CD4-positive, CD25-positive, alpha-beta regulatory T cell (primary cell): ENCODE measurements around the gene OSBPL8. TPM values are rescaled to one million over a fixed set of nuclear protein-coding genes. Genes with fewer than 3 reads are reported as not detected.

Experiments used
- ATAC-seq, 2 donors: fragments of 150-1000 bp; cut with Tn5 transposase; one replicate each; pipeline ENCODE4 v1.10.0; 2021; ENCODE audit warnings: low read depth in 2 of 2, moderate number of reproducible peaks in 2 of 2, moderate library complexity in 1 of 2
- DNase-seq, 3 donors: peaks; one replicate each; pipeline versions ENCODE4 v3.0.0 to v3.0.0-alpha.2; 2012 to 2022; ENCODE audit warnings: mixed read lengths in 1 of 3
- H3K27ac ChIP-seq: one replicate; pipeline ENCODE4 v1.7.0; 2013; ENCODE audit warnings: mild to moderate bottlenecking, low read length; ENCODE audit not compliant: insufficient read depth, poor library complexity, severe bottlenecking
- H3K27me3 ChIP-seq: one replicate; pipeline ENCODE4 v1.7.0; 2013; ENCODE audit warnings: low read length; ENCODE audit not compliant: control insufficient read depth, insufficient read depth
- H3K36me3 ChIP-seq: one replicate; pipeline ENCODE4 v1.7.0; 2013; ENCODE audit warnings: mild to moderate bottlenecking, low read length, moderate library complexity; ENCODE audit not compliant: control insufficient read depth, insufficient read depth
- H3K4me1 ChIP-seq: 2 replicates; pipeline ENCODE4 v1.7.0; 2013; ENCODE audit warnings: mild to moderate bottlenecking, low read length; ENCODE audit not compliant: insufficient read depth, control insufficient read depth, poor library complexity, severe bottlenecking
- H3K4me3 ChIP-seq: one replicate; pipeline ENCODE4 v1.7.0; 2013; ENCODE audit warnings: low read depth, mild to moderate bottlenecking, low read length, moderate library complexity
- H3K9me3 ChIP-seq, 2 experiments: 1 replicate in 1 of 2; 2 replicates in 1 of 2; pipeline ENCODE4 v1.7.0; 2013; ENCODE audit warnings: low read length in 2 of 2, mild to moderate bottlenecking in 1 of 2, moderate library complexity in 1 of 2; ENCODE audit not compliant: control insufficient read depth in 2 of 2
- H3K27ac Mint-ChIP-seq, 3 donors: one replicate each; pipeline ENCODE4 v1.8.0; 2020 to 2022; ENCODE audit warnings: mild to moderate bottlenecking in 3 of 3, mixed read lengths in 3 of 3, moderate library complexity in 2 of 3
- H3K27me3 Mint-ChIP-seq: one replicate; pipeline ENCODE4 v1.8.0; 2022; ENCODE audit warnings: mild to moderate bottlenecking, mixed read lengths
- H3K36me3 Mint-ChIP-seq: one replicate; pipeline ENCODE4 v1.8.0; 2020; ENCODE audit warnings: mixed read lengths
- H3K4me1 Mint-ChIP-seq, 4 donors: one replicate each; pipeline ENCODE4 v1.8.0; 2020 to 2022; ENCODE audit warnings: mixed read lengths in 4 of 4, mild to moderate bottlenecking in 1 of 4
- H3K4me3 Mint-ChIP-seq, 4 donors: one replicate each; pipeline ENCODE4 v1.8.0; 2020 to 2022; ENCODE audit warnings: mild to moderate bottlenecking in 4 of 4, mixed read lengths in 4 of 4, moderate library complexity in 3 of 4
- H3K9me3 Mint-ChIP-seq, 7 donors: one replicate each; pipeline ENCODE4 v1.8.0; 2020 to 2022; ENCODE audit warnings: mixed read lengths in 7 of 7, mild to moderate bottlenecking in 3 of 7, moderate library complexity in 2 of 7
- polyA plus RNA-seq, 4 donors: library from polyadenylated mRNA; unstranded; fragments of 300-500 nt; fragmentation: Illumina TruSeq; gene quantifications; one replicate each; pipeline ENCODE4 v1.2.3, GENCODE V29; 2021
- total RNA-seq: library from RNA; stranded (reverse); gene quantifications from one replicate; pipeline ENCODE4 v1.2.3, GENCODE V29; 2022

The OSBPL8 gene
- total and polyA plus RNA-seq, 5 donors from 2014 or later, result 129 to 195 (median 172) TPM

DNA sequence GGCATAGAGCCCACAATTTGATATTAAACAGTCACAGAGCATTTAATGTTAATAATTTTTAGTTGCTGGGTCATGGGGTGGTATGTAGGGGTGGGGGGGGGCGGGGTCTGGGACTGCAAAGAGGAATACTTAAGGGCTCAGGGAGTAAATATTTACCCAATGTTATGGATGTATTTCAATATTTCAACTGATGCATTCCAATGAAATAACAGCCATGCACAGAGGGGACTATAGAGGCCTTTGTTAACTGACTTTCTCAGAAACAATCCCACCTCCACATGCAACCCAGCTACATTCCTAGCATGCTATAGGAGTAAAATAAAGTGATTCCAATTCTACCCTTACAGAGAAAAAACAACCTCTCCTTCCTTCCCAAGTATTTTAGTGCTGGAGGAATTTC lies 203.5 kb downstream of the OSBPL8 start:
- Mint-ChIP-seq H3K27ac (no peak overlapping the region), H3K4me3 (no peak overlapping the region)
- H3K27ac ChIP-seq, result no peak overlapping the region

DNA sequence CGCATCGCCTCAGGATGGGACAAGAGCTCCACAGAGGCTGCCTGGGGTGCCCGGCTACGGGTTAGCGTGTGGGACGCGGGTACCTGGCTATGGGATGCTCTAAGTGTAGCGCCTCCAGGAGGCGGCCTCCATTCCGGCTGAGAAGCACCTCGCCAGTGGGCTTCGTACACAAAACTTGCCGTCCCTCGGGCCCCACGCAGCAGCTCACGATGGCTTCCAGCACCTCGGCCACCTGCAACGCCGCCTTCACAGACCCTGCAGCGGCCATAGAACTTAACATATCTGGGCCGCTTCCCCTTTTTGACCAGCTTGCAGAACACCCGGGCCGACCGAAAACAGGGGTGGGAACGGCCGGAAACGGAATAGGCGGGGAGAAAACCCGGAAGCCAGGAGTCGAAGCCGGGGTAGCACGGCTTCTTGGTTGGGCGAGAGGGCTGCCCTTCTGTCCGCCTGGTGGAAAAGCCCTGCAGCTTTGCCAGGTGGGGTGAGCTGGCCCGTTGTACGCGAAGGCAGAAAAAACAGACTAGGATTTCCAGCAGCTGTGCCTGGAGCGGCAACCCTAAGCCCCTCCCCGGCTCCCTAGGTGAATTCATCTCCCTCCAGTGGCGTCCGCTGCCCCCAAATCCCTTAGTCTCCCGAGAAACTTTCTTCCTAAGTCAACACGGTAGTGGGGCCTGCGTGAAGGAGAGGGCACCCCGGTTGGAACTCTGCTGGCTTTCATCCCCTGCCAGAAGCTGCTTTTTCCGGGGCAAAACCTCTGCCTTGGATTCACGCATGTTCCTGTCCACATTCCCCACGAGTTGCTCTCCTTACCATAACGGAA lies 211.3 kb downstream of the OSBPL8 start, which contains the start of gene BBS10:
BBS10 (minus strand) TSS at position 337 of the 823 bp plus-strand sequence; CDS start at position 280, 57 bp downstream.
- H3K9me3 Mint-ChIP-seq, result no peaks in the 10 kb centered on the region

More for the DNA sequence above, 203.5 kb downstream of the OSBPL8 start:
- peaks cover 0 to 1% (median 0%) of the 10 kb centered on the region in 7 donors for H3K9me3 Mint-ChIP-seq
- Histone ChIP-seq H3K9me3 (no peaks in the 10 kb centered on the region), H3K4me1 (no peaks in the 10 kb centered on the region), H3K27me3 (no peaks in the 10 kb centered on the region), H3K36me3 (peaks cover 39% of the 10 kb centered on the region), H3K4me3 (no peak overlapping the region)
- ATAC-seq, result no peak
- H3K27me3 Mint-ChIP-seq, result no peaks in the 10 kb centered on the region
- no peak for DNase-seq
- H3K4me1 Mint-ChIP-seq, result no peaks in the 10 kb centered on the region
- H3K36me3 Mint-ChIP-seq, result peaks cover 47% of the 10 kb centered on the region

DNA sequence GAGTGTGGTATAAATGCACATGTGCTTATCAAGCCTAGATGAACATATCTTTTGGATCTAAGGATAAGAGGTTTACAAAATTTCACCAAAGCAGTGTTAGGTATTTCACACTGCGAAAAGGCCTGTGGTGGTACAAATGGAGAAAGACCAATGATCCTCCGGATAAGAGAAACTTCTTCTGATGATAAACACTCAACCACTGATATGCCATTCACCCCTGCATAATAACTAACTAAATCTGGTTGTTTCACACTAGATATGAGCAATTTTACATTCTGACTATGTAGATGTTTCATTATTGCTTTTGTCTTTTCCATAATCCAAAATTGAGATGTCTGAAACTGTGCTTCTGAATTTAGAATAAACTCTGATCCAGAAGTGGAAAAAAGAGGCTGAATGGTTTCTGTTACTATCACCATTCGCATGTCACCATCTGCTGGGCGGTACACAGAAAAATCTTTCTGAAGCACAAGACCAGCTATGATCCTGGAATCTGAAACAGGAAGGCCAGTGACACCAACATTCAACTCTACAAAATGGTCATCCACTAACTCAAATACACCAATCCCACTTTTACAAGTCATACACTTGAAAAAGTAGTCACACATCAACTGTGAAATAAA lies 212.7 kb downstream of the OSBPL8 start:
- H3K27ac ChIP-seq, result no peak overlapping the region
- H3K4me3 Mint-ChIP-seq, result peak overlapping the region; percentile 96 to 99 (median 98)
- ATAC-seq (no peak), DNase-seq (peak in 1 of 3 donors; percentile 23)
- H3K27ac Mint-ChIP-seq, result peak overlapping the region in 2 of 3 donors; percentile 92 to 94
- H3K9me3 Mint-ChIP-seq, result no peaks in the 10 kb centered on the region
- peaks cover 19% of the 10 kb centered on the region for H3K4me1 ChIP-seq
- no peaks in the 10 kb centered on the region for H3K27me3 Mint-ChIP-seq
- peaks cover 17 to 38% (median 28%) of the 10 kb centered on the region in 4 donors for H3K4me1 Mint-ChIP-seq
- no peaks in the 10 kb centered on the region for H3K36me3 ChIP-seq
- no peaks in the 10 kb centered on the region for H3K9me3 ChIP-seq
- H3K27me3 ChIP-seq, result no peaks in the 10 kb centered on the region
- H3K4me3 ChIP-seq, result peak overlapping the region; percentile 91
- H3K36me3 Mint-ChIP-seq, result peaks cover 3% of the 10 kb centered on the region

More for the DNA sequence above, 211.3 kb downstream of the OSBPL8 start, which contains the start of gene BBS10:
- Histone ChIP-seq H3K4me1 (peaks cover 19% of the 10 kb centered on the region), H3K27me3 (no peaks in the 10 kb centered on the region), H3K4me3 (peak within 1 kb of the TSS; percentile 91), H3K27ac (peak within 1 kb of the TSS; percentile 78), H3K9me3 (no peaks in the 10 kb centered on the region), H3K36me3 (no peaks in the 10 kb centered on the region)
- H3K27ac Mint-ChIP-seq, result peak within 1 kb of the TSS; percentile 92 to 96 (median 94)
- ATAC-seq (peak; percentile 97 to 98), DNase-seq (peak; percentile 78 to 95 (median 84))
- H3K4me1 Mint-ChIP-seq, result peaks cover 17 to 38% (median 28%) of the 10 kb centered on the region in 4 donors
- no peaks in the 10 kb centered on the region for H3K27me3 Mint-ChIP-seq
- H3K4me3 Mint-ChIP-seq, result peak within 1 kb of the TSS; percentile 96 to 99 (median 98)
- peaks cover 3% of the 10 kb centered on the region for H3K36me3 Mint-ChIP-seq

DNA sequence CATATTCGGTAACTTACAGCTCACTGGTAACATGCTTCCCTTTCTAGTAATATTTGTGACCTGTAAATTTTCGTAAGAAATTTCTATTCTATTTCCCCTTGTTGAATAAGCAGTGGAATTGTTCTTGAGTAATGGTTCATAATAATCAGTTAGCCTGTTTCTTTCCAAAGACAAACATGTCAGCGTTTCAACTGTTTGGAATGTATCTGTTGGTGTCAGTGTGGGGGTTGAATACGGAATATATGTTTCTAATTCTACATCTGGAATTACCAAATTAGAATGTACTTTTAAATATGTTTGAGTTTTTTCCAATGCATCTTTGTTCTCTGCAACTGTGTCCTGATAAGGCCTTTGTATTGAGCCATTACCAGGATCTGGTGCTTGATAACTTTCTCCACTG lies 213.3 kb downstream of the OSBPL8 start:
- Mint-ChIP-seq H3K9me3 (no peaks in the 10 kb centered on the region), H3K4me1 (peaks cover 19 to 38% (median 29%) of the 10 kb centered on the region in 4 donors), H3K27ac (no peak overlapping the region), H3K27me3 (no peaks in the 10 kb centered on the region), H3K4me3 (peak overlapping the region in 3 of 4 donors; percentile 25 to 99 (median 99)), H3K36me3 (peaks cover 7% of the 10 kb centered on the region)
- Histone ChIP-seq H3K9me3 (no peaks in the 10 kb centered on the region), H3K27me3 (no peaks in the 10 kb centered on the region), H3K36me3 (no peaks in the 10 kb centered on the region), H3K4me1 (peaks cover 19% of the 10 kb centered on the region), H3K27ac (no peak overlapping the region), H3K4me3 (no peak overlapping the region)
- DNase-seq (no peak), ATAC-seq (no peak)

DNA sequence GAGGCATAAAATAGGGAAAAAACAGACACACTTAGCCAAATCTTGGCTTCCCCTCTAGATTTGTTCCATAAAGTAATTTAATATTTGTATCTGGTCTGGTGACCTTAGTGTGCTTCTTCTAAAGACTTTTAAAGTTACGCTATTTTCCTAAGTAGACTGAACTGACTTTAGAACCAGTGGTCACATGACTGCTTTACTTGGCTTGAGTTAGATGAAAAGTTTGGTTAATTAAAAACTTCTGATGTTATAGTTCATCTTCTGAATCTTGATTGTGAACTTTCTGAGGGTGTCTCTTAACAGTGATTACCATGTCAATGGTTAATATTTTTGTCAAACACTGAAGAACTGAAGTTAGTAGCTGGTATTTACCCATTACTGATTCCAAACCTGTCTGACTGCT lies 214.0 kb downstream of the OSBPL8 start:
- peaks cover 7% of the 10 kb centered on the region for H3K36me3 Mint-ChIP-seq

DNA sequence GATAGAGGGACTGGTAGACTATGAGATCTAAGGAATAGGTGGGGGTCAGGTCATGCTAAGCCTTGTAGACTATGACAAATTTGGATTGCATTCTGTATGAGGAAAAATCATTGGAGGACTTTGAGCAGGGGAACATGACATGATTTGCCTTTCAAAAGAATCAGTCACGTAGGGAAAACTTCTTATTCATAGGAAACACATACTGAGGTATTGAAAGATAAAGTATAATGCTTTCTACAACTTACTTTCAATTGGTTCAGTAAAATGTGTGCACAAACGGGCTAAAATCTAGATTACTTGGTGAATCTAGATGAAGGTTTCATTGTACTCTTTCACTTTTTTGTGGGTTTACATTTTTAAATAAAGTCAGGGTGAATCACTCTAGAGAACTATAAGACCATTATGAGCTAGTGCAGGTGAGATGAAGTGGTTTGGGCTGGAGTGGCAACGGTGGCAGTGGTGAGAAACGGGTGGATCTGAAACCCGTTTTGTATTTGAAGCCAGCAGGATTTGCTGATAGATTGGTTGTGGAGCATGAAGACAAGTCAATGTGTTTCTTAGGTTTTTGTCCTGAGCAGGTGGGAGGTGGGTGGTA lies 218.0 kb downstream of the OSBPL8 start:
- no peaks in the 10 kb centered on the region for H3K9me3 ChIP-seq
- no peaks in the 10 kb centered on the region for H3K36me3 ChIP-seq
- no peak overlapping the region for H3K4me3 ChIP-seq
- Mint-ChIP-seq H3K36me3 (peaks cover 5% of the 10 kb centered on the region), H3K9me3 (no peaks in the 10 kb centered on the region), H3K4me3 (no peak overlapping the region), H3K4me1 (peaks cover 5 to 13% (median 8%) of the 10 kb centered on the region in 4 donors), H3K27me3 (peaks cover 6% of the 10 kb centered on the region), H3K27ac (no peak overlapping the region)
- ATAC-seq, result no peak
- no peaks in the 10 kb centered on the region for H3K4me1 ChIP-seq
- H3K27ac ChIP-seq, result no peak overlapping the region
- H3K27me3 ChIP-seq, result no peaks in the 10 kb centered on the region
- DNase-seq, result no peak

More for the DNA sequence above, 214.0 kb downstream of the OSBPL8 start:
- no peaks in the 10 kb centered on the region for H3K9me3 ChIP-seq
- no peaks in the 10 kb centered on the region for H3K36me3 ChIP-seq
- H3K4me1 Mint-ChIP-seq, result peaks cover 18 to 38% (median 29%) of the 10 kb centered on the region in 4 donors
- H3K4me3 ChIP-seq, result no peak overlapping the region
- H3K4me1 ChIP-seq, result peaks cover 19% of the 10 kb centered on the region
- H3K9me3 Mint-ChIP-seq, result no peaks in the 10 kb centered on the region
- no peaks in the 10 kb centered on the region for H3K27me3 Mint-ChIP-seq
- DNase-seq, result no peak
- peak overlapping the region in 1 of 4 donors; percentile 99 for H3K4me3 Mint-ChIP-seq
- H3K27me3 ChIP-seq, result no peaks in the 10 kb centered on the region
- ATAC-seq, result no peak
- H3K27ac Mint-ChIP-seq, result no peak overlapping the region
- no peak overlapping the region for H3K27ac ChIP-seq

DNA sequence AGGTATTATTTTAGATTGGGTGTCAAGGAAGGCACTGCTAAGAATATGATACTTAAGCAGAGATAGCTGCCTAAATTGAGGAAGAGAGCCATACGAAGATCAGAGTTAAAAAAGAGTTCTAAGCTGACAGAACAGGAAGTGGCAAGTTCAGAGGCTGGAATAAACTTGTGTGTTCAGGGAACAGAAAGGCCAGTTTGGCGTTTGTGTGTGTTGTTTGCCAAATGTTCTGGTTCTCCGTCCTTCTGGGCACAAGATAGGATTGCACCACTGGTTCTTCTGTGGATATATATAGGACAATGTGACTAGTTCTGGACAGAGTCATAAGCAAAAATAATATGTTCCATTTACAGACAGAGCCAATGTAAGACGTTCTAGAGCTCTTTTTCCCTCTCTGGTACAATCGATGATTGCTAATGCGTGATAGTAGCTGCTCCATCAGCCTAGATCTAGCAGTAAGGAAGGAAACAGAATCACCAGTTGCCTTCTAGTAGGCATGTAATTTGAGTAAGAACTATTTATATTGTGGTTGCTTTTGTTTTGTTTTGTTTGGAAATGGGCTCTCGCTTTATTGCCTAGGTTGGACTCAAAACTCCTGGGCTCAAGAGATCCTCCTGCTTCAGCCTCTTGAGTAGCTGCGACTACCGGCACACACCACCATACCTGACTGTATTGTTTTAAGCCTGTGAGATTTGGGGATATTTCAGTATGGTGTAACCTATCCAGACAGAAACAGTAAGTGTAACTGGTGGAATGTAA lies 218.7 kb downstream of the OSBPL8 start:
- DNase-seq, result no peak
- H3K9me3 Mint-ChIP-seq, result no peaks in the 10 kb centered on the region
- H3K4me1 ChIP-seq, result no peaks in the 10 kb centered on the region
- no peak overlapping the region for H3K27ac Mint-ChIP-seq
- no peaks in the 10 kb centered on the region for H3K36me3 ChIP-seq
- H3K27me3 ChIP-seq, result no peaks in the 10 kb centered on the region
- H3K4me3 ChIP-seq, result no peak overlapping the region
- H3K4me1 Mint-ChIP-seq, result peaks cover 2 to 7% (median 4%) of the 10 kb centered on the region in 4 donors
- H3K27ac ChIP-seq, result no peak overlapping the region
- H3K4me3 Mint-ChIP-seq, result no peak overlapping the region
- H3K9me3 ChIP-seq, result no peaks in the 10 kb centered on the region
- no peak for ATAC-seq
- H3K36me3 Mint-ChIP-seq, result peaks cover 5% of the 10 kb centered on the region
- H3K27me3 Mint-ChIP-seq, result peaks cover 6% of the 10 kb centered on the region
